ENCODE results near the gene B4GALT4.

Gene B4GALT4

DNA sequence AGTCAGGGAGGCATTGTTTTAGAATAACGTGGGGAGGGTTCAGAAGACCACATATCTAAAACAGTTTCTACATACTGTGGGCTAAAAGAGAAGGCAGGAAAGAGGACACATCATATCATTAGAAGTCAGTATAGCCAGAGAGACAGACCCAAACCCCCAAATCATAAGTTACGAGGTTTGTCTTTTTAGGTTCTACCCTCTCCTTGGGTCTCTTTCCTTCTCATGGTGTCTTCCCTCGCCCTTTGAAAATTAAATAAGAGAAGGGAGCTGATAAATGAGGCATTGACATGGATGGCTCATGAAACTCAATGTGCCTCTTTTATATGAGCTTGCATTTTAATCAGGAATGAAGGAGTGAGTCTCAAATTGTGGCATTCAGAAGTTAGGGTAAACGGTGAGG is 63.9 kb downstream of the B4GALT4 start:
- H2AK5ac ChIP-seq (ENCODE audit: low read depth, low read length) = no peak overlapping the region
- H3K14ac ChIP-seq (ENCODE audit: low read length) = no peak overlapping the region
- H3K4me2 ChIP-seq (ENCODE audit: insufficient read depth, low read length, poor library complexity, severe bottlenecking) = no peak overlapping the region
- no peak overlapping the region for H3K27ac ChIP-seq (replicated peaks; ENCODE audit: low read length)
- H3K23ac ChIP-seq (ENCODE audit: low read depth, low read length, poor library complexity) = no peak overlapping the region
- no peak overlapping the region for H2BK120ac ChIP-seq (ENCODE audit: low read depth, low read length)
- H2BK15ac ChIP-seq (ENCODE audit: low read length) = no peak overlapping the region
- no CpG with 5 or more reads among the region's 4 CpGs for WGBS, 2 donors (ENCODE audit: extremely low coverage in 2 of 2, insufficient read length in 2 of 2, insufficient replicate concordance in 1 of 2)
- H2BK12ac ChIP-seq (ENCODE audit: low read length) = no peak overlapping the region
- no peak for DNase-seq (ENCODE audit: low spot score)
- no peak overlapping the region for H3K4ac ChIP-seq (ENCODE audit: low read length)
- H4K91ac ChIP-seq (ENCODE audit: low read depth, low read length, poor library complexity) = no peak overlapping the region
- no peaks in the 10 kb centered on the region for H3K4me1 ChIP-seq (ENCODE audit: control insufficient read depth in 2 of 2, insufficient read depth in 1 of 2, low read depth in 1 of 2, low read length in 2 of 2)
- peaks cover 0 to 30% (median 0%) of the 10 kb centered on the region in 3 experiments for H3K27me3 ChIP-seq (ENCODE audit: control insufficient read depth in 3 of 3, insufficient read depth in 3 of 3, low read depth in 1 of 3, low read length in 3 of 3)
- no peaks in the 10 kb centered on the region for H3K9me3 ChIP-seq (replicated peaks in 1 of 2; ENCODE audit: control insufficient read depth in 2 of 2, insufficient read depth in 1 of 2, low read depth in 1 of 2, low read length in 2 of 2)
- no peaks in the 10 kb centered on the region for H3K36me3 ChIP-seq (replicated peaks in 1 of 2; ENCODE audit: control insufficient read depth in 2 of 2, insufficient read depth in 2 of 2, low read length in 2 of 2)
- H3K18ac ChIP-seq (ENCODE audit: low read length) = no peak overlapping the region
- H2BK5ac ChIP-seq (ENCODE audit: low read length) = no peak overlapping the region
- H2AFZ ChIP-seq (ENCODE audit: low read length) = no peak overlapping the region
- H4K8ac ChIP-seq (ENCODE audit: low read depth, low read length) = no peak overlapping the region
- no peaks in the 10 kb centered on the region for H3K79me1 ChIP-seq (ENCODE audit: low read depth, low read length)
- H3K9ac ChIP-seq (ENCODE audit: low read depth, low read length, poor library complexity) = no peak overlapping the region
- no peak overlapping the region for H3K4me3 ChIP-seq (ENCODE audit: low read length in 2 of 2)

DNA sequence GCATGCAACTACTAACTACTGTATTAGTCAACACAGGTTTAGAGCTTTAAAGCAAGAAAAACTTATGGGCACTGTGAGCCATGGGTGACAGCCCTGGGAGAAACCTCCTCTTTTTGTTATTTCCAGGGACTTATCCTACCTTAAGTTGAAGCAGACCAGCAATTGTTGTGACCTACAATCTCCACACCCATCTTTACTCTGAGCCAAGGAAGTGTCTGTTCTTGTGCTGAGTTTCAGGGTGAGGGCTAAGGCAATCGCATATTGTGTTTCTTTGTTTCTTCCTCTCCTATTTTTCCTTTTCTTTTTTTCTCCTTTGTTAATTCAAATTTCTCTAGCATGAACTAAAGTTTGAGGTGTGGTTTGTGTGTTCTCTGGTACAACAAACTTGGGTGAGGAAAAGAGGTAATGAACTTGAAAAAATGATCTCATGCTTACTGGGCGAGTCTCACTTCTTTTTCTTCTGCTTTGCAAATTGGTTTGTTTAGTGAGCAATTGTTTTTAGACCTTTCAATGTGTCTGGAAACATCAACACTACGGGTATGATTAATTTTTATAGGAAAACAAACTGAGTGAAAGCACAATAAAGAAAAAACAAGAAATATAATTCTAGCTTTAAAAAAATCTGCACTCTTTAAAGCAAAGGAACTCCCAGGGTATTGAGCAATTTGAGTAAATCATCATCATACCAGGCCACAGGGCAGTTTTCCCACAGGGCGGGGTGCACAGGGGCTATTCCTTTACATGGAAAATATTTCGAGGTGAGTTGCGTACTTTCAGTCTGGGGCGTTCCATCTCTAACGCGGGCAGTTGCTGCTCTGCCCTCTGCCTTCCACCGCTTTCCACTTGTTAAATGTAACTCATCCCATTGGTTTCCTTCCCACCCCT is 64.6 kb downstream of the B4GALT4 start:
- Histone ChIP-seq H3K4me2 (ENCODE audit: insufficient read depth, low read length, poor library complexity, severe bottlenecking) (no peak overlapping the region), H4K91ac (ENCODE audit: low read depth, low read length, poor library complexity) (no peak overlapping the region), H3K4me1 (ENCODE audit: control insufficient read depth in 2 of 2, insufficient read depth in 1 of 2, low read depth in 1 of 2, low read length in 2 of 2) (no peaks in the 10 kb centered on the region), H2AK5ac (ENCODE audit: low read depth, low read length) (no peak overlapping the region), H2AFZ (ENCODE audit: low read length) (no peak overlapping the region), H2BK15ac (ENCODE audit: low read length) (no peak overlapping the region), H2BK5ac (ENCODE audit: low read length) (no peak overlapping the region), H3K27me3 (ENCODE audit: control insufficient read depth in 3 of 3, insufficient read depth in 3 of 3, low read depth in 1 of 3, low read length in 3 of 3) (peaks cover 0 to 37% (median 0%) of the 10 kb centered on the region in 3 experiments), H3K23ac (ENCODE audit: low read depth, low read length, poor library complexity) (no peak overlapping the region), H3K36me3 (replicated peaks in 1 of 2; ENCODE audit: control insufficient read depth in 2 of 2, insufficient read depth in 2 of 2, low read length in 2 of 2) (no peaks in the 10 kb centered on the region), H3K18ac (ENCODE audit: low read length) (no peak overlapping the region), H4K8ac (ENCODE audit: low read depth, low read length) (no peak overlapping the region), H3K4ac (ENCODE audit: low read length) (no peak overlapping the region), H2BK120ac (ENCODE audit: low read depth, low read length) (no peak overlapping the region), H3K9ac (ENCODE audit: low read depth, low read length, poor library complexity) (no peak overlapping the region), H2BK12ac (ENCODE audit: low read length) (no peak overlapping the region), H3K27ac (replicated peaks; ENCODE audit: low read length) (no peak overlapping the region), H3K4me3 (ENCODE audit: low read length in 2 of 2) (no peak overlapping the region), H3K14ac (ENCODE audit: low read length) (no peak overlapping the region), H3K9me3 (replicated peaks in 1 of 2; ENCODE audit: control insufficient read depth in 2 of 2, insufficient read depth in 1 of 2, low read depth in 1 of 2, low read length in 2 of 2) (no peaks in the 10 kb centered on the region), H3K79me1 (ENCODE audit: low read depth, low read length) (no peaks in the 10 kb centered on the region)
- no peak for DNase-seq (ENCODE audit: low spot score)
- WGBS, 2 donors (ENCODE audit: extremely low coverage in 2 of 2, insufficient read length in 2 of 2, insufficient replicate concordance in 1 of 2) = no CpG with 5 or more reads among the region's 10 CpGs

DNA sequence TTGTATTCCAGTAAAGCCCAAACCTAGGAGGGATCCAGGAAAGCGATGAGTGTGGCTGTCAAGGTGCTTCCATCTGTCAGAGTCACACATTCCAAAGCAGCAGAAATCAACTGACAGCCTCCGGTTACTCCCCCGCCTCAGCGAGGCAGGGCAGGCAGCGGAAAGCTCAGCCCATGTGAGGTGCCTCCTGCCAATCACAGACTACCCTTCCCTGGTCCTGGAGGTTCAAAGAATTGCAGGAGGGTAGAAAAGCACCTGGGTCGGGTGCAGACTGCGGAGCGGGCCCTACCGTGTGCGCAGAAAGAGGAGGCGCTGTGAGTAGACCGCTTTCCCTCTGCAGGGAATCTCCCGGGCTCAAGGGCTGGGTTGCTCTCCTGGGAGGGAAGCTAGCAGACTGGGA is 67.4 kb downstream of the B4GALT4 start, which contains the start of gene UPK1B:
Gene UPK1B, plus strand, starts transcription at position 274 of the 400 bp plus-strand sequence. CDS start 13,144 bp downstream, outside the sequence.
- H4K91ac ChIP-seq (ENCODE audit: low read depth, low read length, poor library complexity) = no peak within 1 kb of the TSS
- H3K79me1 ChIP-seq (ENCODE audit: low read depth, low read length) = no peaks in the 10 kb centered on the region
- H2AFZ ChIP-seq (ENCODE audit: low read length) = peak within 1 kb of the TSS; percentile 69
- H3K4me3 ChIP-seq (ENCODE audit: low read length in 2 of 2) = no peak within 1 kb of the TSS
- DNase-seq (ENCODE audit: low spot score) = no peak
- no peak within 1 kb of the TSS for H2BK5ac ChIP-seq (ENCODE audit: low read length)
- H3K4me2 ChIP-seq (ENCODE audit: insufficient read depth, low read length, poor library complexity, severe bottlenecking) = peak within 1 kb of the TSS; percentile 43
- no peaks in the 10 kb centered on the region for H3K4me1 ChIP-seq (ENCODE audit: control insufficient read depth in 2 of 2, insufficient read depth in 1 of 2, low read depth in 1 of 2, low read length in 2 of 2)
- H2BK120ac ChIP-seq (ENCODE audit: low read depth, low read length) = no peak within 1 kb of the TSS
- no peaks in the 10 kb centered on the region for H3K9me3 ChIP-seq (replicated peaks in 1 of 2; ENCODE audit: control insufficient read depth in 2 of 2, insufficient read depth in 1 of 2, low read depth in 1 of 2, low read length in 2 of 2)
- no peak within 1 kb of the TSS for H2BK15ac ChIP-seq (ENCODE audit: low read length)
- H3K14ac ChIP-seq (ENCODE audit: low read length) = no peak within 1 kb of the TSS
- no peaks in the 10 kb centered on the region for H3K36me3 ChIP-seq (replicated peaks in 1 of 2; ENCODE audit: control insufficient read depth in 2 of 2, insufficient read depth in 2 of 2, low read length in 2 of 2)
- no peak within 1 kb of the TSS for H3K4ac ChIP-seq (ENCODE audit: low read length)
- no peak within 1 kb of the TSS for H2BK12ac ChIP-seq (ENCODE audit: low read length)
- no peak within 1 kb of the TSS for H3K9ac ChIP-seq (ENCODE audit: low read depth, low read length, poor library complexity)
- no peak within 1 kb of the TSS for H3K18ac ChIP-seq (ENCODE audit: low read length)
- no peak within 1 kb of the TSS for H2AK5ac ChIP-seq (ENCODE audit: low read depth, low read length)
- H3K27me3 ChIP-seq (ENCODE audit: control insufficient read depth in 3 of 3, insufficient read depth in 3 of 3, low read depth in 1 of 3, low read length in 3 of 3) = peaks cover 0 to 38% (median 0%) of the 10 kb centered on the region in 3 experiments
- WGBS, 2 donors (ENCODE audit: extremely low coverage in 2 of 2, insufficient read length in 2 of 2, insufficient replicate concordance in 1 of 2) = no CpG with 5 or more reads among the region's 13 CpGs
- no peak within 1 kb of the TSS for H3K27ac ChIP-seq (replicated peaks; ENCODE audit: low read length)
- no peak within 1 kb of the TSS for H3K23ac ChIP-seq (ENCODE audit: low read depth, low read length, poor library complexity)
- H4K8ac ChIP-seq (ENCODE audit: low read depth, low read length) = no peak within 1 kb of the TSS

DNA sequence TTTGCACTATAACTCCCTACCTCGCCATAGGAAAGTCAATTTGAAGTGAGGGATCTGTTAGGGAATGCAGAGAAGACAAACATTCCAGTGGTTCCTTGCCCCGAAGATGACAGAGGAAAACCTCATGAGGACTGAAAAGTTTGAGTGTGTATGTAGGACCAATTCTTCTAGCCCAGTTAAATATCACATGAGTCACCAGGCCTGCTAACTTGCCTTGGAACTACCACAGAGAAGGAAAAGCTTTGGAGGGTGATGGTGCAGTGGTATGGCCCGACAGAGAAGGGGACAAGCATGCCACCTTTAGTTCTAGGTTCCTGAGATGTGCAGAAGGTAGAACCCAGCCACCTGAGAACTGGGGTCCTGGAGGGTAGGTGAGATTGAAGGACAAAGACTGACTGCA is 69.9 kb downstream of the B4GALT4 start:
- Histone ChIP-seq H4K8ac (ENCODE audit: low read depth, low read length) (no peak overlapping the region), H3K79me1 (ENCODE audit: low read depth, low read length) (no peaks in the 10 kb centered on the region), H3K4ac (ENCODE audit: low read length) (no peak overlapping the region), H3K14ac (ENCODE audit: low read length) (peak overlapping the region; percentile 85), H2BK15ac (ENCODE audit: low read length) (no peak overlapping the region), H2BK12ac (ENCODE audit: low read length) (no peak overlapping the region), H3K4me2 (ENCODE audit: insufficient read depth, low read length, poor library complexity, severe bottlenecking) (no peak overlapping the region), H3K36me3 (replicated peaks in 1 of 2; ENCODE audit: control insufficient read depth in 2 of 2, insufficient read depth in 2 of 2, low read length in 2 of 2) (no peaks in the 10 kb centered on the region), H3K27ac (replicated peaks; ENCODE audit: low read length) (no peak overlapping the region), H2AFZ (ENCODE audit: low read length) (no peak overlapping the region), H3K4me1 (ENCODE audit: control insufficient read depth in 2 of 2, insufficient read depth in 1 of 2, low read depth in 1 of 2, low read length in 2 of 2) (no peaks in the 10 kb centered on the region), H2BK120ac (ENCODE audit: low read depth, low read length) (no peak overlapping the region), H3K9me3 (replicated peaks in 1 of 2; ENCODE audit: control insufficient read depth in 2 of 2, insufficient read depth in 1 of 2, low read depth in 1 of 2, low read length in 2 of 2) (no peaks in the 10 kb centered on the region), H3K4me3 (ENCODE audit: low read length in 2 of 2) (no peak overlapping the region), H3K18ac (ENCODE audit: low read length) (no peak overlapping the region), H3K9ac (ENCODE audit: low read depth, low read length, poor library complexity) (no peak overlapping the region), H2AK5ac (ENCODE audit: low read depth, low read length) (peak overlapping the region; percentile 47), H3K23ac (ENCODE audit: low read depth, low read length, poor library complexity) (no peak overlapping the region), H2BK5ac (ENCODE audit: low read length) (no peak overlapping the region), H3K27me3 (ENCODE audit: control insufficient read depth in 3 of 3, insufficient read depth in 3 of 3, low read depth in 1 of 3, low read length in 3 of 3) (peaks cover 0 to 33% (median 0%) of the 10 kb centered on the region in 3 experiments), H4K91ac (ENCODE audit: low read depth, low read length, poor library complexity) (no peak overlapping the region)
- WGBS, 2 donors (ENCODE audit: extremely low coverage in 2 of 2, insufficient read length in 2 of 2, insufficient replicate concordance in 1 of 2) = no CpG with 5 or more reads among the region's 3 CpGs
- DNase-seq (ENCODE audit: low spot score) = no peak

Data from neuronal stem cell (in vitro differentiated cells).